Liver (tissue), 9 donors: ENCODE data around the gene SPECC1L. TPM values are rescaled to one million over a fixed set of nuclear protein-coding genes. Genes with fewer than 3 reads are reported as not detected.

ENCODE experiments used
- DNase-seq: peaks from one replicate; pipeline ENCODE4 v3.0.0-alpha.2; 2017; ENCODE audit warnings: low spot score
- H3K27ac ChIP-seq, 2 donors: one replicate each; pipeline ENCODE4 v1.7.0; 2013; ENCODE audit warnings: inconsistent platforms in 2 of 2, low read length in 2 of 2, control low read depth in 1 of 2, low read depth in 1 of 2, mild to moderate bottlenecking in 1 of 2
- H3K27me3 ChIP-seq, 4 donors: one replicate each; pipeline versions ENCODE4 v1.6.1 to v1.7.0; 2013; ENCODE audit warnings: low read length in 3 of 4, inconsistent platforms in 1 of 4, mild to moderate bottlenecking in 1 of 4, moderate library complexity in 1 of 4; ENCODE audit not compliant: control insufficient read depth in 4 of 4, insufficient read depth in 4 of 4
- H3K36me3 ChIP-seq, 4 donors: one replicate each; pipeline versions ENCODE4 v1.6.1 to v1.7.0; 2013; ENCODE audit warnings: low read length in 3 of 4, mild to moderate bottlenecking in 3 of 4, low read depth in 1 of 4, moderate library complexity in 1 of 4; ENCODE audit not compliant: control insufficient read depth in 4 of 4, insufficient read depth in 3 of 4
- H3K4me1 ChIP-seq, 4 donors: one replicate each; pipeline versions ENCODE4 v1.6.1 to v1.7.0; 2013; ENCODE audit warnings: low read length in 3 of 4, mild to moderate bottlenecking in 3 of 4, moderate library complexity in 1 of 4; ENCODE audit not compliant: control insufficient read depth in 4 of 4, insufficient read depth in 4 of 4
- H3K4me3 ChIP-seq, 3 donors: one replicate each; pipeline versions ENCODE4 v1.6.1 to v1.7.0; 2013; ENCODE audit warnings: low read length in 3 of 3, control low read depth in 1 of 3, low read depth in 1 of 3, mild to moderate bottlenecking in 1 of 3
- H3K9ac ChIP-seq, 2 donors: one replicate each; pipeline ENCODE4 v1.7.0; 2013; ENCODE audit warnings: low read length in 2 of 2, mild to moderate bottlenecking in 2 of 2, moderate library complexity in 2 of 2, control low read depth in 1 of 2, low read depth in 1 of 2
- H3K9me3 ChIP-seq, 4 donors: one replicate each; pipeline versions ENCODE4 v1.6.1 to v1.7.0; 2013; ENCODE audit warnings: low read length in 3 of 4; ENCODE audit not compliant: control insufficient read depth in 4 of 4
- ATF3 ChIP-seq: IDR thresholded peaks from 2 replicates; pipeline ENCODE4 v1.6.1; 2016; ENCODE audit warnings: antibody characterized with exemption
- CTCF ChIP-seq: fragments of 150-350 bp; IDR thresholded peaks from 2 replicates; pipeline ENCODE4 v1.5.1; 2017; ENCODE audit warnings: improper control_type of control experiment, low read depth, low read length; ENCODE audit not compliant: missing input control
- EGR1 ChIP-seq, 2 donors: IDR thresholded peaks; 2 replicates each; pipeline ENCODE4 v1.6.1; 2016 to 2018; ENCODE audit warnings: antibody characterized with exemption in 2 of 2, low read depth in 2 of 2
- FOXA1 ChIP-seq: IDR thresholded peaks from 2 replicates; pipeline ENCODE4 v1.6.1; 2016; ENCODE audit warnings: antibody characterized with exemption
- FOXA2 ChIP-seq: IDR thresholded peaks from 2 replicates; pipeline ENCODE4 v1.6.1; 2016; ENCODE audit warnings: antibody characterized with exemption
- GABPA ChIP-seq, 2 donors: IDR thresholded peaks in 1 of 2; conservative IDR thresholded peaks in 1 of 2; 2 replicates each; pipeline ENCODE4 v1.6.1; 2016; ENCODE audit warnings: antibody characterized with exemption in 2 of 2, mild to moderate bottlenecking in 1 of 2, moderate library complexity in 1 of 2
- HNF4A ChIP-seq, 2 donors: conservative IDR thresholded peaks; 2 replicates each; pipeline ENCODE4 v1.6.1; 2016; ENCODE audit warnings: antibody characterized with exemption in 2 of 2, mild to moderate bottlenecking in 2 of 2
- HNF4G ChIP-seq: IDR thresholded peaks from 2 replicates; pipeline ENCODE4 v1.6.1; 2016; ENCODE audit warnings: antibody characterized with exemption
- JUND ChIP-seq, 2 donors: IDR thresholded peaks; 2 replicates each; pipeline ENCODE4 v1.6.1; 2016; ENCODE audit warnings: antibody characterized with exemption in 2 of 2
- MAX ChIP-seq: IDR thresholded peaks from 2 replicates; pipeline ENCODE4 v1.6.1; 2016; ENCODE audit warnings: antibody characterized with exemption
- NR2F2 ChIP-seq: IDR thresholded peaks from 2 replicates; pipeline ENCODE4 v1.6.1; 2016; ENCODE audit warnings: antibody characterized with exemption
- RAD21 ChIP-seq, 2 donors: IDR thresholded peaks; 2 replicates each; pipeline ENCODE4 v1.6.1; 2016; ENCODE audit warnings: antibody characterized with exemption in 2 of 2, mild to moderate bottlenecking in 2 of 2
- REST ChIP-seq: IDR thresholded peaks from 2 replicates; pipeline ENCODE4 v1.6.1; 2016; ENCODE audit warnings: antibody characterized with exemption, mild to moderate bottlenecking
- RXRA ChIP-seq, 2 donors: IDR thresholded peaks; 2 replicates each; pipeline ENCODE4 v1.6.1; 2017 to 2018; ENCODE audit warnings: antibody characterized with exemption in 2 of 2, mild to moderate bottlenecking in 1 of 2
- SP1 ChIP-seq: IDR thresholded peaks from 2 replicates; pipeline ENCODE4 v1.6.1; 2018; ENCODE audit warnings: antibody characterized with exemption, mild to moderate bottlenecking
- TAF1 ChIP-seq: conservative IDR thresholded peaks from 2 replicates; pipeline ENCODE4 v1.6.1; 2016; ENCODE audit warnings: antibody characterized with exemption, mild to moderate bottlenecking
- YY1 ChIP-seq: IDR thresholded peaks from 2 replicates; pipeline ENCODE4 v1.6.1; 2016; ENCODE audit warnings: antibody characterized with exemption, mild to moderate bottlenecking
- ZBTB33 ChIP-seq: IDR thresholded peaks from 2 replicates; pipeline ENCODE4 v1.6.1; 2016; ENCODE audit warnings: antibody characterized with exemption
- WGBS: extraction: QIAGEN DNeasy Blood & Tissue Kit; methylation state at CpG from one replicate; pipeline ENCODE4 v1.1.7; 2013; 5-methylcytosine and 5-hydroxymethylcytosine counted together
- polyA plus RNA-seq, 2 donors: library from polyadenylated mRNA; stranded (reverse) in 1 of 2; unstranded in 1 of 2; fragments of 200-250 nt in 1 of 2; fragments of >200 nt in 1 of 2; fragmentation: Nextera tagmentation in 1 of 2; extraction: Ambion mirVana in 1 of 2; gene quantifications; one replicate each; pipeline versions ENCODE4 v1.2.1 to v1.2.3, GENCODE V29; 2013 to 2015
- total RNA-seq, 2 donors: library from RNA; depleted of rRNA; stranded (reverse); fragments of >200 nt; gene quantifications; one replicate each; pipeline ENCODE4 v1.2.3, GENCODE V29; 2014
- donor health status: healthy.
- donor health status: healthy.
- donor health status: healthy.
- donor health status: healthy.
- donor health status: healthy.

Gene SPECC1L
- total and polyA plus RNA-seq, 4 donors = 5.4 to 22.3 (median 12.3) TPM

- no peak for DNase-seq
- 88% methylated on average over 3 of the region's 3 CpGs for WGBS
- Histone ChIP-seq H3K36me3 (peaks cover 3 to 39% (median 26%) of the 10 kb centered on the region in 4 donors), H3K4me1 (no peaks in the 10 kb centered on the region), H3K9ac (no peak overlapping the region), H3K27me3 (no peaks in the 10 kb centered on the region), H3K27ac (no peak overlapping the region), H3K4me3 (no peak overlapping the region), H3K9me3 (no peaks in the 10 kb centered on the region)
- no peak for TF ChIP-seq SP1
- no peak for TF ChIP-seq HNF4G
- no peak for TF ChIP-seq ZBTB33
- no peak for TF ChIP-seq FOXA1
- TF ChIP-seq RXRA (IDR thresholded peaks at IDR 0.05) = no peak
- no peak for TF ChIP-seq TAF1
- no peak for TF ChIP-seq GABPA (IDR thresholded peaks at IDR 0.05 in 1 of 2, conservative IDR thresholded peaks at IDR 0.05 in 1 of 2)
- no peak for TF ChIP-seq JUND (IDR thresholded peaks at IDR 0.05)
- no peak for TF ChIP-seq NR2F2
- TF ChIP-seq FOXA2 = no peak
- TF ChIP-seq MAX = no peak
- no peak for TF ChIP-seq ATF3
- no peak for TF ChIP-seq CTCF
- TF ChIP-seq YY1 = no peak
- TF ChIP-seq REST = no peak
- TF ChIP-seq EGR1 (IDR thresholded peaks at IDR 0.05; ENCODE audit: low read depth in 2 of 2) = no peak
- no peak for TF ChIP-seq HNF4A (conservative IDR thresholded peaks at IDR 0.05)
- TF ChIP-seq RAD21 (IDR thresholded peaks at IDR 0.05) = no peak
Measured at GRCh38 chr22:24376586-24376985, 106.0 kb downstream of the SPECC1L start.
